Stimulated activated CD8-positive, alpha-beta memory T cell treated with anti-CD3 and anti-CD28 coated beads, Interleukin-15, amount 100 ng/mL, for 24 hours (primary cell): ENCODE measurements around the gene PLXNA4.

ENCODE experiments used
- DNase-seq: peaks from one replicate; pipeline ENCODE4 v3.0.0-alpha.2; 2020; ENCODE audit warnings: low read depth

PLXNA4 gene

DNA sequence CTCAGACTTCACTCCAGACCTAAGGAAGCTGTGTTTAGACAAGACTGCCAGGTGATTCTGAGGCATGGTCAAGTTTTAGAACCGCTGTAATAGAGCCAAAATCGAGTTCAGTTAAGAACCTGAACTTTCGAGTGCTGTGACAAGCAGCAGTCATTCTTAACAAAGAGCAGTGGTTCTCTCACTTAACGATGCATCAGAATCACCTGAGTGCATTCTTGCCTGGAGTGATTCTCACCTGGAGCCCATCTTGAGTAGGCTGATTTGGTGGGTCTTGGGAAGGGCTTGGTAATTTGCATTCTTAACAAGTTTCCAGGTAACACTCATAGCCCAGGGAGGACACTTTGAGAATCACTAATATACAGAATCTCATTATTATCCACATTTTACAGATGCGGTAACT lies 44.7 kb downstream of the PLXNA4 start:
- DNase-seq: no peak

DNA sequence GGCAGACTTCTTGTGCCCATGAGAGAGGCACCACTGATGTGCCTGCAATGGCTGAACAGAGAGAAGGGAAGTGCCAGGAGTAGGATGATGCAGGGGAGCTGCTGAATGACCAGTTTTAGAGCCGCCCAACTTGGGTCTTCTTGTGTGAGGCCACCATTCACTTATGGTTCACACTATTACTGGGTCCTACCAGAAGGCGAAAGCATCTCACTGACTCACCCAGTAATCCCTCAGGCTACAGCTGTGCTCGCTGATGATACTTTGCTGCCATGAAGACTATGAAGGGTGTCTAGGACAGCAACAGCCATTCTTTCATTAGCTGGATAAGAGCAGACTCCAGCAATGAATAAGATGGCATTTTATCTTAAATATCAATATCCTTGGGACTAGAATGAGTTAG lies 47.6 kb downstream of the PLXNA4 start:
- DNase-seq: no peak

DNA sequence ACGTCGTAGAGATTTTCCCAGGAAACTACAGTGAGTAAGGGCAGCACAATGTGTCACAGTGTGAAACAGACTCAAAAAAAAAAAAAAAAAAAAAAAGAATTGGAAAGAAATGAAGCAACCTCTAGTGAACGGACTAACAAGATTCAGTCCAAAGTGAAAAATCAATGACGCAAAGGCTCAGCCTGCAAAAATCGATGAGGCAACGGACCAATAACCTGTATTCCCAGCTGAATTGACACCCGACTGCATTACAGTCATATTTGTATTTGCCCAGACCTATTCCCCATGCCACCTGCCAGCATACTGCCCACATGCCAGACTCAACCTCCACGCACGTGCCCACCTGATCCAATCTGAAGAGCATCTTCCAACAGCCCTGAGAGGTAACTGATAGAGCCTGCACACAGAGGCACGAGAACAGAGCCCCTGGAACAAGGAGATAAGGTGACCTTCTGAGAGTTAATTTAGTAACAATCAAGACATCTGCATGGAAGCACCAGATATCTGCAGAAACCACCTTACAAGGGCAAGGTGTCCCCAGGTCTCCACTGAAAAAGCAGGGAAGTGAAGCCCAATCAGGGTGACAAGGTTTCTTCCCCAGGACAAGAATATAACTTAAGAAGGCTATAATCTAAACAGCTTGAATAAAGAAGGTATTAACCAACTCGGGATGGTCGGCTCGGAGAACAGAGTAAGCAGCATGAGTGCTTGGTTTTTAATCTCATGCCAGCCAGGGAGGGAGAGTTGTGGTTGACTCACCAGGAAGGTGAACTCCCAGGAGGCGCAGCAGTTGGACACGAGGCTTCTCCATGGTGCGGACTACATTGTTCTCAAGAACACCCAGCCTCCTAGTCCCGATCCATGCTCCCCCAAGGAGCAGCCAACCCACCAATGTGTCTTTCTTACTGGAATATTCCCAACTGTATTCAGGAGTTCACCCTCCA lies 48.5 kb downstream of the PLXNA4 start:
- no peak for DNase-seq

DNA sequence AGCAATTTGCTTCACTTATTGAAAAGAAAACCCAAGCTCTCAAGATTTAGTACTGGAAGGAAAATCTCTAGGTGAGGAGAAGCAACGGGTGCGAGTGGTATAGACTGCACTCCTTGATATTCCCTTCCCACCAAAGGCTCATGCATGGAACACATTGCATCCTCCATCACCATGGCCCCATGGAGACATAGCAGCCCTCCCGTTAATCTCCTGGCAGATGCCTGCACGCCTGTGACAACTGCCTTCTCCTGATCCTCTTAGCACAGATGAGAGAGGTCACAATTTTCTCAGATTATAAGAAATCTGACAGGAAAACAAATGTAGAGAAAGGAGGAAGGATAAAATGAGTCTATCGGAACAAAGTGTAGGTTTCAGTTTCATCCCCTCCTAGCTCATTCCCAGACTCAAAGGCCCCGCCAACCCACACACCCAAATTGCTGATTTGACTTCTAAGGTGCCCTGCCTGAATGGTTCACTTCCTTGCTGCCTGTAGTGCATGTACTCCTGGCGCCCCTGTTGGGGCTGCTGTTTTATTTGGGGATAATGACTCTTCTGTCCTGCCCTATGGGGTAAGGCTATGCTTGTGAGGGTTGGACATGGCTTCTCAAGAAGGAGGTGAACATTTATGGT lies 50.0 kb downstream of the PLXNA4 start:
- DNase-seq: no peak

DNA sequence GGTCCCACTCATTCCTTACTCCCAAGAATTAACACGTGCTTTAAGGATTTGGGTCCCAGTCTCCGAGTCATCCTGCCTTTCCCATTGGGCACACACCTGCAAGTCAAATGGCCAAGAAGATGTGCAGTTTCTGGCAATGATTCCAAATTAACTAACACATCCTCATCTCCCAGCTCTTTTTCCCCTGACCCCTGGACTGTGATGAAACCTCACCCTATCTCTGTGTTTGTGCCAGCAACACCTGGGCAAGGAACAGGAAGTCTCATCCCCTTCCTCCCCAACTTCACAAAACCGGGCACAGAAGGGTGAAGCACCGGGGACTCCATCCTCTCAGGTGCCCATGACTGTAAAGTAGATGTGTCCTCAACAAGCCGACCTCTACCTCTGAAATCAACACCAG lies 54.8 kb downstream of the PLXNA4 start:
- no peak for DNase-seq

DNA sequence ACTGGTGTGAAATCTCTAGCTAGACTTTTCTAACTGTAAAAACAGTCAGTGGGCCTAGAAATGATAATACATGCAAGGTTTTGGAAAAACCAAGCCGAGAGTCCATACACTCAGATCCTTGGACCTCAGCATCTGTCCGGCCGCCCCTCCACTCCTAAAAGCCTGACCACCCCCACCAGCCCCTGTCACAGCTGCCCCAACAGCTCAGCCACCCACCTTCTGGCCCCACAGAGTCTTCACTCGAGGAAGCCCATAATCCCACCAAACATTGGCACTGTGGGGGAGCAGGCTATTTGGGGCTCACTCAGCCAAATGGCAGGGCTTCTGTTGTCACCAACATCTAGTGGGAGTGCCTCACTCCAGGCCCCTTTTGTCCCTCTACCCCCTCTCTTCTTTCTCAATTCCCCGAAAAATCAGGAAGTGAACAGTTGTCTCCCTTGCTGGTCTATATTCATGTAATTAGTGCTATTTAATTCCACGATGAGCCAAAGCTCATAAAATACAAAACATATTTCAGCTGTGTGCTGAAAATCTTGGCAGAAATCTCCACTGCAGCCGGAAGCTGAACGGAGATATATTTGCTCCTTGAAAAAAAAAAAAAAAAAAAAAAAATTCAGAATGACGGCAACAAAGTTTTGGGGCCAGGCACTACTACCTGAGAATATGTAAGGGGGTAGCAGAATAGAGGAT lies 55.5 kb downstream of the PLXNA4 start:
- no peak for DNase-seq

DNA sequence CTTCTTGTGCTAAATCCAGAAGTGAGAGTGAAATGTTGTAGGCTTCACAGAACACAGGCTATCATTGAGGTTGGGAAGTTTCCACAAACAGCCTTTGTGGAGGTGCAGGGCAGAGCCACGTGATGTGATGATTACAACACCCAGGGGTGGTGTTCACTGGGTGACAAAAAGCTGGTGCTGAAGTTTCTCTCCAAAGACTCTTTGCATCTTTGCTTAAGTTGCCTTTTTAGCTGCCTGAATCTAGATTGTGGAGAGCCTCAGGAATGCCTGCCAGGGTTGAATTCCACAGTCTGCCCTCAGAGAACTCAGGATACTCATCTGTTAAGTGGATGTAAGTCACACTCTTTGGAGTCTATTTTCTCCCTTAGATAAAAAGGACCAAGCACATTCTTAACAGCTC lies 56.3 kb downstream of the PLXNA4 start:
- DNase-seq: no peak

DNA sequence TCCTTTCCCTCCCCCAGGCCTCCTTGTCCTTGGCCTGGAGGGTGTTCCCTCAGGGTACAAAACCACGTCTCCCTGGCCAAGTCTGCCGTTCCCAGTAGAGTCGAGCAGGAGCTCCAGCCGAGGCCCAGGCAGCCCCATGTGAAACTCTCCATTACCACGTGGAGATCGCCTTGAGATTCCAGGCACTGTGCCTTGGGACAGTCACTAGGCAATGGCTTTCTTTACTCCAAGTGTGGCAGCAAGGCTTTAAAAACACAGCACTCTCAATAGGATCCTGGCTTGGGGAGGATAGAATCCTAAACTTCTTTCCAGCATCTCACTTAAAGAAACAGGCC lies 57.5 kb downstream of the PLXNA4 start:
- DNase-seq: no peak

DNA sequence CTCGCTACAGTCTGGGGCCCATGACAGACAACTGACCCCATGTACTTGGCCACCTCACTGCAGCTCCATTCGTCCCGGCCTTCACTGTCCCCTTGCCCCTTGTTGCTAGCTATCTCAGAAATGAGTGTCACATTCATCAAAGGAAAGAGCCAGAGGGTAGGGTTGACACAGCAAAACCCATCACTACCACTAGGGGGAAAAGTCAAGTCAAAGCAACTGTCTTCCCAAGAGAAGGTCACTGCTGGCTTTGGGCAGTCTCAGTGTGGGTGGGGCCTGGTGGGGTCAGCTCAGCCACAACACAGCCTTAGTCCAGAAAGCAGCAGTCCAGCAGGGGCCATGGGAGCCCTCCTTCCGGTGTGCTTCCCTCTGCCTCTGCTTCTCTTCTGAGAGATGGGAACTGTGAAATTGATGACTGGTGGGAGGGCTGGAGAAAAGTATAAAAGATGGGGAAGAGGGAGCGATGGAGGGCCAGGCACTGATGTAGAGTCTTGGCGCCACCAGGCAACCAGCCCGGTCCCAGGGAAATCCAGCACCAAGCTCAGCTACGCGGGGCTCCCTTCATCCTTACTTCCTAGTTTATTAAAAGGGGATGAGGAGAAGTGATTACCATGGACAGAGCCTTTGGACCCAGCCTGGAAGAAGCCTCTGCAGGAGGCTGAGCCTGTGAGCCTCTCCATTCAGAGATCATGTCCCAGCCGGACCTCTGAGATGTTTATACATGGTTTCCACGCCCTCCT lies 58.0 kb downstream of the PLXNA4 start:
- DNase-seq: no peak

DNA sequence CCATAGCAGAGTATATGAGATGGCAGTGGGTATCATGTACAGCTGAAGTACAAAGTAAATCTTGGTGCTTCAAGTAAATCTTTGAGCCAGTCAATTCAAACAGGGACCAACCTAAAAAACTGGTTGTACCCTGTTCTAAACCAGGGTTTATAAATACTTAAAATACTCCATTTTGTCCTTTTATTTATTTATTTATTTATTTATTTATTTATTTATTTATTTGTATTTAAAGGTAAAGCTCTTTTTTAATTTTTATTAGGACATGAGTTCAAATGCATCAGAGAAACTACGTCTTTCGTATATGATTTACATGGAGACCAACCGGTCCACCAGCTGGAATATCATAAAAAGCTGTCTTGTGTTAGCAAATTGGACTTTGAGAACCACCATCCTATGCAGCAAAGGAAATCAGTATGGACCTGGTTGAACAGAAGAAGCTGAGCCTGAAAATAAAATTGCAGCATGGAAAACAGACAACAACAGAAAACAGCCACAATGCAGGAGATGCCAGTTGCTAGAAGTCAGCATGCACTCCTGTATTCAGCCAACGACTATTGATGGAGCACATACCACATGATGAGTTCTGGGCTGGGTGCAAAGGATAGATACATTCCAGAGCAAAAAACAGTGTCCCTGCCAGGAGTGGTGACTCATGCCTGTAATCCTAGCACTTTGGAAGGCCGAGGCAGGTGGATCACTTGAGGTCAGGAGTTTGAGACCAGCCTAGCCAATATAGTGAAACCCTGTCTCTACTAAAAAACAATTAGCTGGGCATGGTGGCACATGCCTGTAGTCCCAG lies 60.0 kb downstream of the PLXNA4 start:
- no peak for DNase-seq

DNA sequence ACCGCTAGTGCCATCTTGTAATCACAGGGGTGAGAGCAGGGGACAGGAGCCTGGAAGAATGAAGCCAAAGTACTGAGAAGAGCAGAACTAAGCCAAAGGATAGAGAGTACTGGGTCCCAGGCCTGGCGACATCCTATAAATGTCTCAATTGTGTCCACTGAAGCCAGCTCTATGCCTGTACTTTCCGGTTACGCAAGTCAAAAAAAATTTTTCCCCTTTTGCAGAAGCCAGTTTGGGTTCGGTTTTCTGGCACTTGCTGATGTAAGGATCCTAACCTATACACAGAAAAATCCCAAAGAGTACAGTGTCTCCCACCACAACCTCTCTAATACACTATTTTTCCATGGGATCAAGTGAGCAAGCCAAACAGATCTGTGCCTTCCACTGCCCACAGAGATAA lies 61.1 kb downstream of the PLXNA4 start:
- DNase-seq: no peak

DNA sequence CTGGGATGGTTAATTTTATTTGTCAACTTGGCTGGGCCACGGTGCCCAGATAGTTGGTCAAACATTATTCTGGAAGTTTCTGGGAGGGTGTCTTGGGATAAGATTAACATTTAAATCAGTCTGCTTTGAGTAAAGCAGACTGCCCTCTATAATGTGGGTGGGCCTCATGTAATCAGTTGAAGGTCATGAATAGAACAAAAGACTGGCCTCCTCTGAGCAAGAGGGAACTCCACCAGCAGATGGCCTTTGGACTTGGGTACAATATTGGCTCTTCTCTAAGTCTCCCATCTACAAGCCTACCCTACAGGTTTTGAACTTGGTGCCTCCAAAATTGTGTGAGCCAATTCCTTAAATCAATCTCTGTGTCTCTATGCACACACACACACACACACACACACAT lies 61.8 kb downstream of the PLXNA4 start:
- DNase-seq: no peak

DNA sequence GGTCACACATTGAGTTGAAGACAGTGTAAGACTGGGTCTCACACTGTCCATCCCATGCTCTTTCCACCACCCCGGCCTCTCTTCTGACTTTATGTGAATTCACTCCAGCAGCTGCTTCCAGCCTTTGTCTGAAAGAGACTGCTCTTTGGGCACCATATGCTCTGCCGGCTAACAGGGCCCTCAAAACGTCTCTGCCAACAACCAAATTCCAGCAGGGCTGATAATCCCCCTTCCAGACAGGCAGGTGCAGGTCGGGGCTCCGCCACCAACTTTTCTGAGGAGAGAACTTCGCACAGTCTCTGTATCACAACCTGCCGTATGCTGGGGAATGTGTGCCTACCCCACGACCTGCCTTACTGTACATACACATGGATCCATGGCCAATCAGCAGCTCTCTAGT lies 64.3 kb downstream of the PLXNA4 start:
- no peak for DNase-seq

DNA sequence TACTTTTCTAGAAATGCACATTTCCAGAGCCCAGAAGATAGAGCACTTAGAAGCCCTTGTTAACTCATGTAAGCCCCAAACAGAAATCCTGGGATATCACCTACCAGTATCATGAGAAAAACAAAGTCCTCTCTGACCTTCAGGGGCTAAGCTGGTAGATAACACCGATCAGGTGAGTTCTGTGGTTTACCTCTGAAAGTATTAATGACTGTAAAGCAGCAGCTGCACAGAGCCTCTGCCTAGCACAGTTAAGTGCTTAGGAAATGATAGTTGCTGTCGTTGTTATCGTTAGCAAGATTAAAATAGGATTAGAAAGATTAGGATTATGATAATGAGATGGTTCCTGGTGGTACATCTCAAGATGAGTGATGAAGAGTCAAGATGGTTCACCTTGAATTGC lies 64.9 kb downstream of the PLXNA4 start:
- no peak for DNase-seq

DNA sequence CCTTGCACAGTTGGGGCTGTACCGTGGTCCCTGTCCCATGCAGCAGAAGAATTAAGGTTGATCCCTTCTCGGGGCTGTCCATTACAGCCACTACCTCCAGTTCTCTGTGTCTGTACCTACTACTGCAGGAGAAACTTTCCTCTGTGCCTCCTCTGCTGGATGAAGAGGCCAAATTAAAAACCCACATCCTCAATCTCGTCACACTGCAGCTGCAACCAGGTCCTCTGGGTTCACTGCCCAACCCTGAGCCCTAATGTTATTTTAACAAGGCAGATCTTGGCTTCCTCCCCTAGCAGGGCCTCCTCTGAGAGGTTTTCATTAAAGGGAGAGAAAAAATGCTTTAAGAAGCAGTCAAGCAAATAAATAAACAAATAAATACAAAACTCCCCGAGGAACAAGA lies 66.6 kb downstream of the PLXNA4 start:
- DNase-seq: no peak

DNA sequence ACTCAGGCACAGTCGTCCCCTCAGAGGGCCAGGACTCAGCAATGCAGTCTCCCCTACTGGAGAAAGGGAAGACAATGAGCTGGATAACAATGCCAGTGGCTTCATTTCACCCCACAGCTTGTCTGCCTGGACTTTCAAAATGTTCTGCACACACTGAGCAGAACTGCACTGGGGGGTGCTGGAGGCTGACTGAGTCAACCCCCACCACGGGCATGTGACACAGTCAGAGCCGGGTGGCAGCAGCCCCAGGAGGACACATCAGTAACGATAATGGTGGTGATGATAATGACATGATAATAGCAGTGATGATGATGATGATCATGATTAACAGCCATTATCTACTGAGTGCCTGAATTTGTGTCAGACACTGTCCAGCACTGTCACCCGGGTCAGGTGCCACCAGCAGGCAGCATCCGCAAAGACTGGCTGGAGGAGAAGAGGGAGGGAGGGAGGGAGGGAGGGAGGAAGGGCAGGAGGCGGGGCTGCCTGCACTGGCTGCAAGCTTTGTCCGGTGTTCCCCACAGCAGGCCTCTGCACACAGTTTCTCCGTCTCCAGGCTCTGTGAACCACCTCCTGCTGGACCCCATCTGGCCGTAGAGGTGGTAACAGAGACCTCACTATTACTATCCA lies 67.4 kb downstream of the PLXNA4 start:
- no peak for DNase-seq

DNA sequence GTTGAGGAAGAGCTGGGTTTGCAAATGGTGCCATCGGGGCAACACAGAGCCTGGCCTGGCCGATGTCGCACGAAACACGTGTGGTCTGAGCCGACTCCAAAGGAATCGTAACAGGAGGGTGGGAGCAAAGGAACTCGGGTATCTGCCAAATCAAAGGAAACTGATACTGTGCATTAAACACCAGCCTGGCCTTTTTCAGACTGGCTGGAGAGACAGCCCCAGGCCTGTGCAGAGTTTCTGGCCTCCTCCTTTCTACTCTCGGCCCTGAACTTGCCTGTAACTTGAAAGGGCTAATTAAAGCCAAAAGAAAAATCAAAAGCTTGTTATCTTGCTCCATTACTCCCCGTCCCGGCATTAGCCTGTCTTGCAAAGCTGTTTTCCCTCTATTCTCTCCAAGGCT lies 71.4 kb downstream of the PLXNA4 start:
- no peak for DNase-seq

DNA sequence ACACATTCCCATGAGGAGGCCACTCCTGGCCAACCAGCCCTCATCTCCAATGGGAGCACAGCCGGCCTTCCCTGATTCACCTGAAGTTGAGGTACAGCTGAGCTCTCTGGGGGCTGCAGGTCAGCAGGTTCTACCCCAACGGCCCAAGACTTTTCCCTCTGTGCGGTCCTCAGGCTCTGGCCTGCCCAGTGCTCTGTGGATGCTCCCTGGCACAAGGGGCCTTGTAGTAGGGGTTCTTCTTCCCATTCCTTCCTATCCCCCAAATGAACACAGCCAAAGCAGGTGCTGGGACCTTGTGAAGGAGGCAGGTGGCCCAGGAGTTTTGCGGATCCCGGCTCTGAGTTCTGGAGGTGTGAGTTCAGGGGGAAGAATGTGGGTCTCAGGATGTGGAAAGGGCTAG lies 72.2 kb downstream of the PLXNA4 start:
- DNase-seq: no peak

DNA sequence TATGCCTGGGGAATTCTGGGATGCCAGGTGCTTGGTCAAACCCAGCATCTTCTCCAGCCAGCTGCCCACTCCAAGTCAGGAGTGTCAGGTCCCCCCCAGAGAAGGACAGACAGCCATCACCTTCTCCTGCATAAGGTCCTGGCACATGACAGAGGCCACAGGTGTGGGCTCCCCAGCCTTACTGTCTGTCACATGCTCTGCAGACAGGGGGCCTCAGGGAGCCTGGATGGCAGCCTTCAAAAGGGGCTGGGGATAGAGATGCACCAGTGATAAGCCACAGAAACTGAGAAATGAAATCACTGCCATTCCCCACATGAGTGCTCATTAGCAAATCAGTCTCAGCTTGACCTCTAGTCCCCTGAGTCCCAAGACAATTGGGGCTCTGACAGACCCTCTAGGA lies 72.9 kb downstream of the PLXNA4 start:
- DNase-seq: no peak

DNA sequence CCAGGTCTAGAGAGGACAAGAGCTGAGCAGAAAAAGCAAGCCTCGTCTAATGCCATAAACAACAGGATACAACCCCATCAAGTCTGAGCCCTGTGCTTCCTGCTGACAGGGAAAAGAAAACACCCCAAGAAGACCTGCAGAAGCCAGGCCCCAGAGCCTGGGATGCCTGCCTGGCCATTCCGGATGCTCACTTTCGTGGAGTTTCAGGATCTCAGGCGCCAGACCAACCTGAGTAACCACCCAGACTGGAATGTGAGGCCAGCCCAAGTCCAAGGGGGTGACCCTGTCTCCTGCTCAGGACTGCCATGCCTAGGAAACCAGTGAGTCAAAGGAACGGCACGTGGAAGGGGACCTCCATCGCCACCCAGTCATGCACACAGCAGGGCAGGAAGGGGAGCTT lies 74.3 kb downstream of the PLXNA4 start:
- DNase-seq: no peak

DNA sequence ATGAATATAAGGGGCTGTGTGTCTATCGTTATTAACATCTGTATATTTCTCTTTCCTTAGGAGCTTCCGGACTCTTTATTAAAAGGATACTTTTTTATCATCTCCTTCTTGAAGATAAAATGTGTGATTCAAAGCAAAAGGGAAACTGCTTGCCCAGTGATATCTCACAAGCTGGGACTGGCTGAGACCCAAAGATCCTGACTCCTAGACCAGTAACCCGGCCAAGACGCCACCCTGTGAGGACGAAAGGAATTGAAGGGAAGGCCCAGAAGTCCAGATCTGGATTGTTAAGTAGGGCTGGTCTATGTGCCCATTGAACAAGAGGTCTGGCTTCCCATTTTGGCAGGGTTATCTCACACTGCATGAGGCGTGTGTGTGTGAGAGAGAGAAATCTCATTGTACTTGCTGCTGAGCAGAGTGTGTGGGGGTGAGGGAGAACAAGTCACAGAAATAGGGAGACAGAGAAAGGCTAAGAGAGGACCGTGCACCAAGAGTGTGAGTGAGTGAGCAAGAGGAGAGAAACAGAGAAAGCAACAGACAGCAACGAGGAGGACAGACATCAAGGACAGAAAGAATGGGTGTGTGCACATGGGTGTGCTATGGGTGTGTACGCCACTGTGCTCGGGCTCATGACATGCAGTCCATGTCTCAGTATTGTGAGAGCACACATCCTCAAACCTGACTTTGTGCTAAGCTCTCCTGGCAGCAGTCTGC lies 75.4 kb downstream of the PLXNA4 start:
- no peak for DNase-seq
